CD14-positive monocyte (primary cell): Measurements from ENCODE around the gene BACE1-AS. TPM values are rescaled to one million over a fixed set of nuclear protein-coding genes. Genes with fewer than 3 reads are reported as not detected.

ENCODE experiments used
- DNase-seq, 3 donors: peaks; one replicate each; pipeline ENCODE4 v3.0.0-alpha.2; 2011 to 2022
- H2AFZ ChIP-seq: 2 replicates; pipeline ENCODE4 v1.6.0; 2012; ENCODE audit warnings: mild to moderate bottlenecking, low read depth, low read length, inconsistent platforms; ENCODE audit not compliant: insufficient read depth, poor library complexity, severe bottlenecking
- H3K27ac ChIP-seq, 2 donors: 1 replicate in 1 of 2; 2 replicates in 1 of 2; pipeline ENCODE4 v1.5.1; 2012 to 2013; ENCODE audit warnings: low read length in 2 of 2, control low read depth in 1 of 2, inconsistent platforms in 1 of 2, low read depth in 1 of 2, mild to moderate bottlenecking in 1 of 2
- H3K27me3 ChIP-seq, 2 donors: one replicate each; pipeline versions ENCODE4 v1.6.0 to v1.6.1; 2011 to 2013; ENCODE audit warnings: low read length in 2 of 2; ENCODE audit not compliant: control insufficient read depth in 2 of 2, insufficient read depth in 2 of 2
- H3K36me3 ChIP-seq, 2 donors: replicated peaks in 1 of 2; 1 replicate in 1 of 2; 2 replicates in 1 of 2; pipeline versions ENCODE4 v1.5.1 to v1.6.1; 2012 to 2013; ENCODE audit warnings: low read length in 2 of 2, control low read depth in 1 of 2, inconsistent platforms in 1 of 2, mild to moderate bottlenecking in 1 of 2; ENCODE audit not compliant: insufficient read depth in 2 of 2, control insufficient read depth in 1 of 2
- H3K4me1 ChIP-seq, 2 donors: 1 replicate in 1 of 2; 2 replicates in 1 of 2; pipeline versions ENCODE4 v1.5.1 to v1.6.1; 2012 to 2013; ENCODE audit warnings: low read length in 2 of 2, control low read depth in 1 of 2, inconsistent platforms in 1 of 2, mild to moderate bottlenecking in 1 of 2, moderate library complexity in 1 of 2; ENCODE audit not compliant: insufficient read depth in 2 of 2, control insufficient read depth in 1 of 2
- H3K4me2 ChIP-seq: replicated peaks from 2 replicates; pipeline ENCODE3; 2012; ENCODE audit warnings: low read length, moderate library complexity, mild to moderate bottlenecking; ENCODE audit not compliant: poor library complexity, severe bottlenecking; ENCODE audit errors: extremely low read depth
- H3K4me3 ChIP-seq, 3 experiments: fragments of 200-600 bp in 1 of 3; sonication (generic) in 1 of 3; replicated peaks in 1 of 3; 1 replicate in 2 of 3; 2 replicates in 1 of 3; pipeline ENCODE4 v1.5.1; 2011 to 2013; ENCODE audit warnings: low read length in 3 of 3, mild to moderate bottlenecking in 3 of 3, control low read depth in 2 of 3, low read depth in 2 of 3, inconsistent platforms in 1 of 3, moderate library complexity in 1 of 3
- H3K79me2 ChIP-seq: 2 replicates; pipeline ENCODE4 v1.6.0; 2012; ENCODE audit warnings: mild to moderate bottlenecking, control low read depth, inconsistent platforms, low read length, moderate library complexity; ENCODE audit not compliant: insufficient read depth
- H3K9ac ChIP-seq: 2 replicates; pipeline ENCODE4 v1.6.0; 2017; ENCODE audit warnings: low read length, mild to moderate bottlenecking; ENCODE audit not compliant: insufficient read depth, poor library complexity, severe bottlenecking
- H3K9me3 ChIP-seq, 2 donors: replicated peaks in 1 of 2; 1 replicate in 1 of 2; 2 replicates in 1 of 2; pipeline versions ENCODE4 v1.5.1 to v1.6.1; 2012 to 2013; ENCODE audit warnings: low read length in 2 of 2, control low read depth in 1 of 2; ENCODE audit not compliant: control insufficient read depth in 1 of 2, insufficient read depth in 1 of 2
- H4K20me1 ChIP-seq: 2 replicates; pipeline ENCODE4 v1.6.0; 2012; ENCODE audit warnings: mild to moderate bottlenecking, low read length, control low read depth, moderate library complexity; ENCODE audit not compliant: insufficient read depth
- H3K27ac Mint-ChIP-seq, 7 donors: one replicate each; pipeline ENCODE4 v1.8.0; 2020; ENCODE audit warnings: mild to moderate bottlenecking in 7 of 7, mixed read lengths in 7 of 7, moderate library complexity in 6 of 7, inconsistent platforms in 2 of 7
- H3K27me3 Mint-ChIP-seq, 3 donors: one replicate each; pipeline ENCODE4 v1.8.0; 2021 to 2022; ENCODE audit warnings: low read depth in 3 of 3, mild to moderate bottlenecking in 3 of 3, mixed read lengths in 3 of 3, moderate library complexity in 3 of 3, inconsistent platforms in 1 of 3
- H3K36me3 Mint-ChIP-seq, 2 donors: one replicate each; pipeline ENCODE4 v1.8.0; 2020; ENCODE audit warnings: mixed read lengths in 2 of 2, inconsistent platforms in 1 of 2, mild to moderate bottlenecking in 1 of 2
- H3K4me1 Mint-ChIP-seq: one replicate; pipeline ENCODE4 v1.8.0; 2020; ENCODE audit warnings: mild to moderate bottlenecking, mixed read lengths
- H3K4me3 Mint-ChIP-seq, 2 donors: one replicate each; pipeline ENCODE4 v1.8.0; 2020; ENCODE audit warnings: mild to moderate bottlenecking in 2 of 2, mixed read lengths in 2 of 2, moderate library complexity in 1 of 2
- H3K9me3 Mint-ChIP-seq, 7 donors: one replicate each; pipeline ENCODE4 v1.8.0; 2020 to 2022; ENCODE audit warnings: mixed read lengths in 7 of 7, mild to moderate bottlenecking in 6 of 7, moderate library complexity in 6 of 7, inconsistent platforms in 2 of 7
- WGBS: methylation state at CpG from one replicate; pipeline ENCODE4 v1.1.5; 2013; ENCODE audit warnings: missing lambda C conversion rate; ENCODE audit not compliant: insufficient coverage; 5-methylcytosine and 5-hydroxymethylcytosine counted together
- intact Hi-C, 2 donors: fragments of 100-400 bp; cut with micrococcal nuclease; formaldehyde crosslinking; loops; one replicate each; pipeline versions ENCODE4 v1.15.0 to v1.15.1; 2023
- polyA plus RNA-seq, 3 donors: library from polyadenylated mRNA; depleted of rRNA in 1 of 3; unstranded in 2 of 3; stranded (reverse) in 1 of 3; fragments of 300-500 nt in 2 of 3; fragments of >200 nt in 1 of 3; fragmentation: Illumina TruSeq in 2 of 3; gene quantifications; 1 replicate in 2 of 3; 2 replicates in 1 of 3; pipeline ENCODE4 v1.2.3, GENCODE V29; 2012 to 2021
- TF ChIP-seq, protein P1 (sequence below): fragments of 200-600 bp; IDR thresholded peaks from one replicate; pipeline ENCODE4 v1.8.0; 2022; ENCODE audit warnings: antibody characterized with exemption, mild to moderate bottlenecking

BACE1-AS gene
- polyA plus RNA-seq, 3 donors: 2.7 TPM; not detected in 2

DNA sequence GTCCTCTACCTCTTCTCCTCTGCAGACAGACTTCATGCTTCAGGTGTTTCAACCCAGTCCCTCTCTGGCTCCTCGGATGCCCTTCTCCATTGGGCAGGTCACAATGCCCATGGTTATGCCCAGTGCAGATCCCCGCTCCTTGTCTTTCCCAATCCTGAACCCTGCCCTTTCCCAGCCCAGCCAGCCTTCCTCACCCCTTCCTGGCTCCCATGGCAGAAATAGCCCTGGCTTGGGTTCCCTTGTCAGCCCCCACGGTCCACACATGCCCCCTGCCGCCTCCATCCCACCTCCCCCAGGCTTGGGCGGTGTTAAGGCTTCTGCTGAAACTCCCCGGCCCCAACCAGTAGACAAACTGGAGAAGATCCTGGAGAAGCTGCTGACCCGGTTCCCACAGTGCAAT lies 9.3 kb upstream of the BACE1-AS start:
- DNase-seq: no peak
- intact Hi-C loops: no loop called here
- Histone ChIP-seq H4K20me1 (no peaks in the 10 kb centered on the region), H3K27ac (no peak overlapping the region), H3K4me2 (no peak overlapping the region), H3K79me2 (no peaks in the 10 kb centered on the region), H2AFZ (no peak overlapping the region), H3K9me3 (no peaks in the 10 kb centered on the region), H3K4me3 (no peak overlapping the region), H3K27me3 (no peaks in the 10 kb centered on the region), H3K4me1 (no peaks in the 10 kb centered on the region), H3K36me3 (peaks cover 41 to 73% of the 10 kb centered on the region in 2 donors), H3K9ac (no peak overlapping the region)
- 100% methylated on average over 4 of the region's 7 CpGs for WGBS
- TF ChIP-seq, protein P1, sequence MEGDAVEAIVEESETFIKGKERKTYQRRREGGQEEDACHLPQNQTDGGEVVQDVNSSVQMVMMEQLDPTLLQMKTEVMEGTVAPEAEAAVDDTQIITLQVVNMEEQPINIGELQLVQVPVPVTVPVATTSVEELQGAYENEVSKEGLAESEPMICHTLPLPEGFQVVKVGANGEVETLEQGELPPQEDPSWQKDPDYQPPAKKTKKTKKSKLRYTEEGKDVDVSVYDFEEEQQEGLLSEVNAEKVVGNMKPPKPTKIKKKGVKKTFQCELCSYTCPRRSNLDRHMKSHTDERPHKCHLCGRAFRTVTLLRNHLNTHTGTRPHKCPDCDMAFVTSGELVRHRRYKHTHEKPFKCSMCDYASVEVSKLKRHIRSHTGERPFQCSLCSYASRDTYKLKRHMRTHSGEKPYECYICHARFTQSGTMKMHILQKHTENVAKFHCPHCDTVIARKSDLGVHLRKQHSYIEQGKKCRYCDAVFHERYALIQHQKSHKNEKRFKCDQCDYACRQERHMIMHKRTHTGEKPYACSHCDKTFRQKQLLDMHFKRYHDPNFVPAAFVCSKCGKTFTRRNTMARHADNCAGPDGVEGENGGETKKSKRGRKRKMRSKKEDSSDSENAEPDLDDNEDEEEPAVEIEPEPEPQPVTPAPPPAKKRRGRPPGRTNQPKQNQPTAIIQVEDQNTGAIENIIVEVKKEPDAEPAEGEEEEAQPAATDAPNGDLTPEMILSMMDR: no peak
- Mint-ChIP-seq H3K36me3 (peaks cover 67 to 76% of the 10 kb centered on the region in 2 donors), H3K27me3 (peaks cover 0 to 2% (median 0%) of the 10 kb centered on the region in 3 donors), H3K9me3 (no peaks in the 10 kb centered on the region), H3K4me1 (peaks cover 2% of the 10 kb centered on the region), H3K4me3 (no peak overlapping the region), H3K27ac (no peak overlapping the region)

DNA sequence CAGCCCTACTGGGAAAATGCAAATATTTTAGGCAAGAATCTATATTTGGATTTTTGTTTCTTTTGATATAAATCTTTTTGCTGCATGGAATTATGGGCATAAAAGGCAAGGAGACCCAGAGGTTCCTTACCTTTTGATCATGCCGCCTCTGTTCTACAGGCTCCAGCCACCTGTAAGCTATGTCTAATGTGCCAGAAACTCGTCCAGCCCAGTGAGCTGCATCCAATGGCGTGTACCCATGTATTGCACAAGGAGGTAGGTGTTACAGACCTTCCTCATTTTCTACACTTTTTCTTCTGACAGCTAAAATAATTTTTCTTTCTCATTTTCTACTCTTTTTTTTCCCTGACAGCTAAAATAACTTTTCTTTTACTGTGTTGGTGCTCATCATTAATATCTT lies 8.2 kb upstream of the BACE1-AS start:
- H3K4me3 ChIP-seq: no peak overlapping the region
- H3K36me3 Mint-ChIP-seq: peaks cover 77 to 83% of the 10 kb centered on the region in 2 donors
- no peaks in the 10 kb centered on the region for H3K79me2 ChIP-seq
- peaks cover 0 to 2% (median 0%) of the 10 kb centered on the region in 3 donors for H3K27me3 Mint-ChIP-seq
- no peaks in the 10 kb centered on the region for H4K20me1 ChIP-seq
- no peaks in the 10 kb centered on the region for H3K9me3 ChIP-seq
- H3K27ac Mint-ChIP-seq: no peak overlapping the region
- no peak overlapping the region for H3K9ac ChIP-seq
- WGBS: no CpG with 5 or more reads among the region's 3 CpGs
- H3K9me3 Mint-ChIP-seq: no peaks in the 10 kb centered on the region
- no peak for DNase-seq
- H3K4me1 ChIP-seq: no peaks in the 10 kb centered on the region
- intact Hi-C loops: no loop called here
- H3K4me3 Mint-ChIP-seq: no peak overlapping the region
- peaks cover 45 to 83% of the 10 kb centered on the region in 2 donors for H3K36me3 ChIP-seq
- no peak overlapping the region for H2AFZ ChIP-seq
- H3K27me3 ChIP-seq: no peaks in the 10 kb centered on the region
- TF ChIP-seq, protein P1: no peak
- H3K4me2 ChIP-seq: no peak overlapping the region
- H3K4me1 Mint-ChIP-seq: peaks cover 2% of the 10 kb centered on the region
- H3K27ac ChIP-seq: no peak overlapping the region
